Skeletal muscle tissue (tissue), 4 donors: ENCODE results near the gene C3orf85. TPM values are rescaled to one million over a fixed set of nuclear protein-coding genes. Genes with fewer than 3 reads are reported as not detected.
"Not testable (repeated sequence)": the region's sequence is repeated elsewhere in the genome, so short reads cannot be mapped to it uniquely, and the experiment has no call there.

Experiments used
- H3K27ac ChIP-seq: one replicate; pipeline ENCODE4 v1.7.0; 2013; ENCODE audit warnings: mild to moderate bottlenecking, low read depth, low read length, inconsistent platforms
- H3K27me3 ChIP-seq, 3 donors: one replicate each; pipeline ENCODE4 v1.7.0; 2013; ENCODE audit warnings: low read length in 3 of 3; ENCODE audit not compliant: control insufficient read depth in 3 of 3, insufficient read depth in 3 of 3
- H3K36me3 ChIP-seq, 3 donors: one replicate each; pipeline ENCODE4 v1.7.0; 2013; ENCODE audit warnings: low read length in 3 of 3; ENCODE audit not compliant: control insufficient read depth in 3 of 3, insufficient read depth in 3 of 3
- H3K4me1 ChIP-seq, 3 donors: one replicate each; pipeline ENCODE4 v1.7.0; 2013; ENCODE audit warnings: low read length in 3 of 3, mild to moderate bottlenecking in 3 of 3; ENCODE audit not compliant: control insufficient read depth in 3 of 3, insufficient read depth in 3 of 3
- H3K4me3 ChIP-seq, 3 donors: one replicate each; pipeline ENCODE4 v1.7.0; 2013; ENCODE audit warnings: low read length in 3 of 3
- H3K9ac ChIP-seq, 3 donors: one replicate each; pipeline ENCODE4 v1.7.0; 2013; ENCODE audit warnings: low read length in 3 of 3, mild to moderate bottlenecking in 3 of 3, moderate library complexity in 2 of 3, low read depth in 1 of 3
- H3K9me3 ChIP-seq, 3 donors: one replicate each; pipeline ENCODE4 v1.7.0; 2013; ENCODE audit warnings: low read length in 3 of 3; ENCODE audit not compliant: control insufficient read depth in 3 of 3
- total RNA-seq: library from RNA; depleted of rRNA; stranded (reverse); fragments of >200 nt; gene quantifications from one replicate; pipeline ENCODE4 v1.2.3, GENCODE V29; 2014
- donor health status: Osteomylitis.

Gene C3orf85
- total RNA-seq, 1 donor from 2014 or later: not detected

GRCh38 chr3:109116031-109116430 is 20.5 kb upstream of the C3orf85 start:
- H3K4me3 ChIP-seq: no peak overlapping the region
- H3K27me3 ChIP-seq: peaks cover 0 to 3% (median 0%) of the 10 kb centered on the region in 3 donors
- H3K4me1 ChIP-seq: no peaks in the 10 kb centered on the region
- no peaks in the 10 kb centered on the region for H3K36me3 ChIP-seq
- H3K9me3 ChIP-seq: no peaks in the 10 kb centered on the region
- H3K27ac ChIP-seq: no peak overlapping the region
- no peak overlapping the region for H3K9ac ChIP-seq

GRCh38 chr3:109117939-109118338 is 18.6 kb upstream of the C3orf85 start, which contains the start of gene MORC1:
MORC1 (minus strand) TSS chr3:109118134; CDS start chr3:109118059, 75 bp downstream.
- no peaks in the 10 kb centered on the region for H3K9me3 ChIP-seq
- no peak within 1 kb of the TSS for H3K9ac ChIP-seq
- H3K36me3 ChIP-seq: no peaks in the 10 kb centered on the region
- H3K4me1 ChIP-seq: no peaks in the 10 kb centered on the region
- no peak within 1 kb of the TSS for H3K4me3 ChIP-seq
- H3K27me3 ChIP-seq: no peaks in the 10 kb centered on the region
- no peak within 1 kb of the TSS for H3K27ac ChIP-seq

- no peak overlapping the region for H3K9ac ChIP-seq
- no peak overlapping the region for H3K4me3 ChIP-seq
- no peaks in the 10 kb centered on the region for H3K4me1 ChIP-seq
- no peaks in the 10 kb centered on the region for H3K36me3 ChIP-seq
- no peaks in the 10 kb centered on the region for H3K9me3 ChIP-seq
- no peak overlapping the region for H3K27ac ChIP-seq
- no peaks in the 10 kb centered on the region for H3K27me3 ChIP-seq
Observed at GRCh38 chr3:109118584-109118983, 17.9 kb upstream of the C3orf85 start.

- Histone ChIP-seq H3K9me3 (no peaks in the 10 kb centered on the region), H3K4me3 (no peak overlapping the region), H3K27me3 (no peaks in the 10 kb centered on the region), H3K27ac (no peak overlapping the region), H3K36me3 (no peaks in the 10 kb centered on the region), H3K9ac (no peak overlapping the region), H3K4me1 (no peaks in the 10 kb centered on the region)
Observed at GRCh38 chr3:109122690-109123089, 13.8 kb upstream of the C3orf85 start.

- Histone ChIP-seq H3K27me3 (no peaks in the 10 kb centered on the region), H3K27ac (no peak overlapping the region), H3K4me1 (no peaks in the 10 kb centered on the region), H3K36me3 (no peaks in the 10 kb centered on the region), H3K9ac (no peak overlapping the region), H3K4me3 (no peak overlapping the region), H3K9me3 (no peaks in the 10 kb centered on the region)
Observed at GRCh38 chr3:109125902-109126301, 10.6 kb upstream of the C3orf85 start.

GRCh38 chr3:109127553-109127952 is 9.0 kb upstream of the C3orf85 start:
- H3K9me3 ChIP-seq: no peaks in the 10 kb centered on the region
- no peaks in the 10 kb centered on the region for H3K27me3 ChIP-seq
- no peaks in the 10 kb centered on the region for H3K4me1 ChIP-seq
- no peak overlapping the region for H3K9ac ChIP-seq
- H3K4me3 ChIP-seq: no peak overlapping the region
- no peak overlapping the region for H3K27ac ChIP-seq
- no peaks in the 10 kb centered on the region for H3K36me3 ChIP-seq

GRCh38 chr3:109131276-109131675 is 5.2 kb upstream of the C3orf85 start:
- Histone ChIP-seq H3K9me3 (no peaks in the 10 kb centered on the region), H3K4me3 (no peak overlapping the region), H3K9ac (no peak overlapping the region), H3K4me1 (no peaks in the 10 kb centered on the region), H3K27me3 (no peaks in the 10 kb centered on the region), H3K36me3 (no peaks in the 10 kb centered on the region), H3K27ac (no peak overlapping the region)

- Histone ChIP-seq H3K27ac (no peak overlapping the region), H3K4me1 (no peaks in the 10 kb centered on the region), H3K9ac (no peak overlapping the region), H3K4me3 (no peak overlapping the region), H3K27me3 (no peaks in the 10 kb centered on the region), H3K9me3 (no peaks in the 10 kb centered on the region), H3K36me3 (no peaks in the 10 kb centered on the region)
Observed at GRCh38 chr3:109132801-109133473, 3.6 kb upstream of the C3orf85 start.

GRCh38 chr3:109133474-109133816 is 3.1 kb upstream of the C3orf85 start:
- not testable (repeated sequence) for H3K4me1 ChIP-seq, H3K27ac ChIP-seq, H3K27me3 ChIP-seq, H3K9ac ChIP-seq, H3K36me3 ChIP-seq, H3K9me3 ChIP-seq, H3K4me3 ChIP-seq

GRCh38 chr3:109137761-109138160 is 1.2 kb downstream of the C3orf85 start:
- Histone ChIP-seq H3K27me3 (no peaks in the 10 kb centered on the region), H3K36me3 (no peaks in the 10 kb centered on the region), H3K9me3 (no peaks in the 10 kb centered on the region), H3K4me3 (no peak overlapping the region), H3K9ac (no peak overlapping the region), H3K27ac (no peak overlapping the region), H3K4me1 (no peaks in the 10 kb centered on the region)
